HG02610 (cell line): ENCODE results near the gene G0S2.
"Not testable (repeated sequence)": the region's sequence is repeated elsewhere in the genome, so short reads cannot be mapped to it uniquely, and the experiment has no call there.

Experiments used
- ATAC-seq: cut with Tn5 transposase; IDR thresholded peaks from one replicate; pipeline ENCODE4 v1.9.1; 2021; ENCODE audit warnings: mild to moderate bottlenecking, moderate library complexity; ENCODE audit not compliant: unreplicated experiment

Gene G0S2

GRCh38 chr1:209675565-209676154, 448 bp downstream of the G0S2 start:
- no peak for ATAC-seq

- ATAC-seq, result no peak
Observed at GRCh38 chr1:209678981-209679539, 3.8 kb downstream of the G0S2 start.

- no peak for ATAC-seq
Observed at GRCh38 chr1:209685821-209686220, 10.6 kb downstream of the G0S2 start.

GRCh38 chr1:209686322-209686721, 11.1 kb downstream of the G0S2 start:
- no peak for ATAC-seq

- no peak for ATAC-seq
Observed at GRCh38 chr1:209688746-209689234, 13.6 kb downstream of the G0S2 start.

- ATAC-seq, result no peak
Observed at GRCh38 chr1:209689477-209689876, 14.3 kb downstream of the G0S2 start.

- ATAC-seq, result no peak
Observed at GRCh38 chr1:209691237-209691636, 16.0 kb downstream of the G0S2 start.

- no peak for ATAC-seq
Observed at GRCh38 chr1:209692296-209692695, 17.1 kb downstream of the G0S2 start.

- ATAC-seq, result no peak
Observed at GRCh38 chr1:209692745-209693504, 17.7 kb downstream of the G0S2 start.

GRCh38 chr1:209696673-209697072, 21.5 kb downstream of the G0S2 start:
- no peak for ATAC-seq

- ATAC-seq, result no peak
Observed at GRCh38 chr1:209697126-209697525, 21.9 kb downstream of the G0S2 start.

- ATAC-seq, result not testable (repeated sequence)
Observed at GRCh38 chr1:209700686-209701085, 25.5 kb downstream of the G0S2 start.

GRCh38 chr1:209702832-209703231, 27.6 kb downstream of the G0S2 start:
- no peak for ATAC-seq

- ATAC-seq, result no peak
Observed at GRCh38 chr1:209703834-209704504, 28.8 kb downstream of the G0S2 start.

GRCh38 chr1:209704584-209704983, 29.4 kb downstream of the G0S2 start, which contains the start of gene HSD11B1:
HSD11B1 (plus strand) TSS chr1:209704846; CDS start chr1:209704943, 97 bp downstream.
- no peak for ATAC-seq

GRCh38 chr1:209705033-209705598, 29.9 kb downstream of the G0S2 start:
- no peak for ATAC-seq

GRCh38 chr1:209706622-209707021, 31.4 kb downstream of the G0S2 start:
- no peak for ATAC-seq

- ATAC-seq, result no peak
Observed at GRCh38 chr1:209707308-209707707, 32.1 kb downstream of the G0S2 start.

- ATAC-seq, result no peak
Observed at GRCh38 chr1:209708297-209708696, 33.1 kb downstream of the G0S2 start.

GRCh38 chr1:209710093-209710492, 34.9 kb downstream of the G0S2 start:
- ATAC-seq, result peak; percentile 50

- ATAC-seq, result no peak
Observed at GRCh38 chr1:209710847-209711246, 35.6 kb downstream of the G0S2 start.
